Medulla oblongata (tissue), 1 donor: Measurements from ENCODE around the gene THEM4.
"Not testable (repeated sequence)": the region's sequence is repeated elsewhere in the genome, so short reads cannot be mapped to it uniquely, and the experiment has no call there.

Experiments
- DNase-seq: peaks from one replicate; pipeline ENCODE4 v3.0.0-alpha.2; 2015; ENCODE audit errors: extremely low spot score

The THEM4 gene

GRCh38 chr1:151893176-151893924, 16.0 kb downstream of the THEM4 start:
- no peak for DNase-seq

GRCh38 chr1:151892190-151892589, 17.1 kb downstream of the THEM4 start:
- DNase-seq = no peak

- no peak for DNase-seq
These were observed 17.8 kb downstream of the THEM4 start for GRCh38 chr1:151891512-151891911.

GRCh38 chr1:151888972-151889570, 20.2 kb downstream of the THEM4 start:
- no peak for DNase-seq

GRCh38 chr1:151887028-151887427, 22.3 kb downstream of the THEM4 start:
- DNase-seq = no peak

- DNase-seq = no peak
These were observed 23.8 kb downstream of the THEM4 start for GRCh38 chr1:151885479-151885878.

GRCh38 chr1:151884879-151885278, 24.4 kb downstream of the THEM4 start:
- not testable (repeated sequence) for DNase-seq

- not testable (repeated sequence) for DNase-seq
These were observed 24.9 kb downstream of the THEM4 start for GRCh38 chr1:151884445-151884844.

- DNase-seq = not testable (repeated sequence)
These were observed 25.4 kb downstream of the THEM4 start for GRCh38 chr1:151883898-151884297.

- not testable (repeated sequence) for DNase-seq
These were observed 26.4 kb downstream of the THEM4 start for GRCh38 chr1:151882918-151883317.

- no peak for DNase-seq
These were observed 26.8 kb downstream of the THEM4 start for GRCh38 chr1:151882466-151882865.

GRCh38 chr1:151881479-151881878, 27.8 kb downstream of the THEM4 start:
- peak; percentile 68 for DNase-seq

- DNase-seq = no peak
These were observed 33.8 kb downstream of the THEM4 start for GRCh38 chr1:151875419-151876097.

- DNase-seq = not testable (repeated sequence)
These were observed 36.5 kb downstream of the THEM4 start for GRCh38 chr1:151872776-151873175.

GRCh38 chr1:151871284-151872030, 37.9 kb downstream of the THEM4 start:
- peak; percentile 6 for DNase-seq

- peak; percentile 21 for DNase-seq
These were observed 40.8 kb downstream of the THEM4 start for GRCh38 chr1:151868486-151868885.

- DNase-seq = no peak
These were observed 41.4 kb downstream of the THEM4 start for GRCh38 chr1:151867765-151868411.

- DNase-seq = no peak
These were observed 42.0 kb downstream of the THEM4 start for GRCh38 chr1:151867321-151867720.

GRCh38 chr1:151864411-151864810, 44.9 kb downstream of the THEM4 start:
- no peak for DNase-seq

GRCh38 chr1:151862604-151863003, 46.7 kb downstream of the THEM4 start:
- no peak for DNase-seq

- no peak for DNase-seq
These were observed 48.7 kb downstream of the THEM4 start for GRCh38 chr1:151860504-151861187.
